Neural cell (in vitro differentiated cells): ENCODE measurements around the gene SCCPDH. TPM values are rescaled to one million over a fixed set of nuclear protein-coding genes. Genes with fewer than 3 reads are reported as not detected.

Source experiments
- H2AFZ ChIP-seq: fragments of 200-600, 300-800 bp; sonication (generic), shearing (Covaris generic); 2 replicates; pipeline ENCODE4 v1.6.0; 2014; ENCODE audit warnings: low read depth, mild to moderate bottlenecking, antibody characterized with exemption, low read length, moderate library complexity
- H3F3A ChIP-seq: fragments of 200-600 bp; shearing (Covaris generic); 2 replicates; pipeline ENCODE4 v1.6.1; 2016; ENCODE audit warnings: mild to moderate bottlenecking, moderate library complexity, mixed read lengths, antibody characterized with exemption, low read length; ENCODE audit not compliant: insufficient read depth, poor library complexity, severe bottlenecking
- H3K27ac ChIP-seq: fragments of 200-600, 300-800 bp; sonication (generic), shearing (Covaris generic); 2 replicates; pipeline ENCODE4 v1.5.1; 2014; ENCODE audit warnings: mild to moderate bottlenecking, low read length, moderate library complexity
- H3K27me3 ChIP-seq: fragments of 300-800, 200-600 bp; sonication (generic), shearing (Covaris generic); 2 replicates; pipeline ENCODE4 v1.6.0; 2014; ENCODE audit warnings: mild to moderate bottlenecking, low read depth, low read length, moderate library complexity; ENCODE audit not compliant: insufficient read depth
- H3K36me3 ChIP-seq: fragments of 300-800, 200-600 bp; sonication (generic), shearing (Covaris generic); 2 replicates; pipeline ENCODE4 v1.5.1; 2014; ENCODE audit warnings: mild to moderate bottlenecking, antibody characterized with exemption, low read length, moderate library complexity; ENCODE audit not compliant: insufficient read depth
- H3K4me2 ChIP-seq: fragments of 300-800, 200-600 bp; sonication (generic), shearing (Covaris generic); 2 replicates; pipeline ENCODE4 v1.6.0; 2014; ENCODE audit warnings: mild to moderate bottlenecking, low read length
- H3K4me3 ChIP-seq: fragments of 300-800, 200-600 bp; sonication (generic), shearing (Covaris generic); 2 replicates; pipeline ENCODE4 v1.5.1; 2014; ENCODE audit warnings: mild to moderate bottlenecking, low read length, moderate library complexity
- H3K79me2 ChIP-seq: fragments of 200-600 bp; shearing (Covaris generic); replicated peaks from 2 replicates; pipeline ENCODE4 v1.6.0; 2014; ENCODE audit warnings: mild to moderate bottlenecking, low read length, moderate library complexity; ENCODE audit not compliant: insufficient read depth
- H3K9ac ChIP-seq: fragments of 300-800, 200-600 bp; sonication (generic), shearing (Covaris generic); 2 replicates; pipeline ENCODE4 v1.6.1; 2016; ENCODE audit warnings: mild to moderate bottlenecking, low read length, mixed read lengths
- H3K9me2 ChIP-seq: fragments of 200-600 bp; shearing (Covaris generic); 2 replicates; pipeline ENCODE4 v1.6.1; 2016; ENCODE audit warnings: mild to moderate bottlenecking, low read length, mixed read lengths; ENCODE audit not compliant: insufficient read depth
- H3K9me3 ChIP-seq: fragments of 200-600, 300-800 bp; sonication (generic), shearing (Covaris generic); 2 replicates; pipeline ENCODE4 v1.6.1; 2016; ENCODE audit warnings: mild to moderate bottlenecking, mixed run types, low read length, moderate library complexity, mixed read lengths
- H4K20me1 ChIP-seq: fragments of 200-600 bp; shearing (Covaris generic); 2 replicates; pipeline ENCODE4 v1.6.1; 2016; ENCODE audit warnings: mild to moderate bottlenecking, mixed run types; ENCODE audit not compliant: insufficient read depth
- CTCF ChIP-seq: fragments of 450-650 bp; IDR thresholded peaks from 2 replicates; pipeline ENCODE4 v1.5.1; 2014; ENCODE audit warnings: antibody characterized with exemption, mild to moderate bottlenecking, moderate library complexity; ENCODE audit not compliant: poor library complexity, severe bottlenecking
- EP300 ChIP-seq: fragments of 450-650 bp; conservative IDR thresholded peaks from 2 replicates; pipeline ENCODE4 v1.6.1; 2014; ENCODE audit warnings: antibody characterized with exemption, mild to moderate bottlenecking, moderate library complexity; ENCODE audit not compliant: poor library complexity, severe bottlenecking
- EZH2 ChIP-seq: fragments of 200-600, 300-800 bp; shearing (Covaris generic), sonication (generic); IDR thresholded peaks from 2 replicates; pipeline ENCODE4 v1.6.1; 2014; ENCODE audit warnings: antibody characterized with exemption, low read length, borderline replicate concordance, mild to moderate bottlenecking; ENCODE audit not compliant: insufficient read depth, poor library complexity, severe bottlenecking
- MXI1 ChIP-seq: fragments of 450-650 bp; conservative IDR thresholded peaks from 2 replicates; pipeline ENCODE4 v1.6.1; 2014; ENCODE audit warnings: antibody characterized with exemption, mild to moderate bottlenecking; ENCODE audit not compliant: poor library complexity, severe bottlenecking
- POLR2AphosphoS5 ChIP-seq: IDR thresholded peaks from 2 replicates; pipeline ENCODE4 v1.6.1; 2012
- RAD21 ChIP-seq: fragments of 450-650 bp; conservative IDR thresholded peaks from 2 replicates; pipeline ENCODE4 v1.6.1; 2014; ENCODE audit warnings: antibody characterized with exemption, mild to moderate bottlenecking, moderate library complexity
- REST ChIP-seq: IDR thresholded peaks from 2 replicates; pipeline ENCODE4 v1.6.1; 2012; ENCODE audit warnings: borderline replicate concordance
- SMC3 ChIP-seq: fragments of 450-650 bp; conservative IDR thresholded peaks from 2 replicates; pipeline ENCODE4 v1.6.1; 2014; ENCODE audit warnings: antibody characterized with exemption, mild to moderate bottlenecking, moderate library complexity; ENCODE audit not compliant: poor library complexity
- TAF1 ChIP-seq: IDR thresholded peaks from 2 replicates; pipeline ENCODE4 v1.6.1; 2012; ENCODE audit warnings: low read depth
- polyA plus RNA-seq: library from polyadenylated mRNA; depleted of rRNA; stranded (reverse); fragments of >200 nt; gene quantifications from 2 replicates; pipeline ENCODE4 v1.2.3, GENCODE V29; 2014

Gene SCCPDH
- polyA plus RNA-seq, 1 donor from 2014 or later, result 94.2 TPM

GRCh38 chr1:246775531-246776385 lies 51.5 kb downstream of the SCCPDH start:
- no peak overlapping the region for H3K9ac ChIP-seq
- H3K9me2 ChIP-seq, result no peaks in the 10 kb centered on the region
- no peak overlapping the region for H2AFZ ChIP-seq
- H3K27ac ChIP-seq, result no peak overlapping the region
- H3K9me3 ChIP-seq, result no peaks in the 10 kb centered on the region
- H3K79me2 ChIP-seq, result no peaks in the 10 kb centered on the region
- no peaks in the 10 kb centered on the region for H3K27me3 ChIP-seq
- peaks cover 4% of the 10 kb centered on the region for H3K36me3 ChIP-seq
- H3K4me3 ChIP-seq, result no peak overlapping the region
- TF ChIP-seq EZH2 (no peak), MXI1 (no peak), REST (no peak), TAF1 (no peak), CTCF (no peak), POLR2AphosphoS5 (no peak), RAD21 (no peak), SMC3 (no peak), EP300 (no peak)
- H4K20me1 ChIP-seq, result no peaks in the 10 kb centered on the region
- H3K4me2 ChIP-seq, result no peak overlapping the region
- no peaks in the 10 kb centered on the region for H3F3A ChIP-seq

GRCh38 chr1:246776923-246777322 lies 52.7 kb downstream of the SCCPDH start:
- Histone ChIP-seq H3K27ac (no peak overlapping the region), H3F3A (no peaks in the 10 kb centered on the region), H3K4me3 (no peak overlapping the region), H3K9me3 (no peaks in the 10 kb centered on the region), H2AFZ (no peak overlapping the region), H3K9ac (no peak overlapping the region), H3K4me2 (no peak overlapping the region), H3K9me2 (no peaks in the 10 kb centered on the region), H3K36me3 (peaks cover 4% of the 10 kb centered on the region), H3K79me2 (no peaks in the 10 kb centered on the region), H4K20me1 (no peaks in the 10 kb centered on the region), H3K27me3 (no peaks in the 10 kb centered on the region)
- TF ChIP-seq EZH2, result no peak
